Stimulated activated CD8-positive, alpha-beta memory T cell treated with anti-CD3 and anti-CD28 coated beads, Interleukin-7, amount 100 ng/mL, for 24 hours (primary cell): Measurements from ENCODE around the gene NDUFAB1.
"Not testable (repeated sequence)": the region's sequence is repeated elsewhere in the genome, so short reads cannot be mapped to it uniquely, and the experiment has no call there.

Source experiments
- DNase-seq: peaks from one replicate; pipeline ENCODE4 v3.0.0-alpha.2; 2020; ENCODE audit warnings: low read depth

Gene NDUFAB1

DNA sequence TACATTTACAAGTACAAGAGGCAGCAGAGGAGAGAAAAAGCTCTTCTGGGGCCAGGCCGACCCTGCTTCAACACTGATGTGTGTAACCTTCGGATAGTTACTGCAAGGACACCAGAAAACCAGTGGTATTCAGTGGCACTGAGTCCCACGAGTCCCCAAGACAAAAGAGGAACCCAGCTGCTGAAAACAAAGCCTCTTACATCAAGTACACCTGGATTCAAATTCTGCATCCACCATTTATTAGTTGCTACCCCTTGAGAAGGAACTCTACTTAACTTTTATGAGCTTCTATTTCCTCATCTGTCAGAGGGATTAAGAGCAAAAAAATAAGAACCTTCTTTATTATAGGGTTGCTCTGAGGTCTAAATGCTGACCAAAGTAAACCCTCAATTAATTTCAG lies 41.6 kb downstream of the NDUFAB1 start:
- no peak for DNase-seq

DNA sequence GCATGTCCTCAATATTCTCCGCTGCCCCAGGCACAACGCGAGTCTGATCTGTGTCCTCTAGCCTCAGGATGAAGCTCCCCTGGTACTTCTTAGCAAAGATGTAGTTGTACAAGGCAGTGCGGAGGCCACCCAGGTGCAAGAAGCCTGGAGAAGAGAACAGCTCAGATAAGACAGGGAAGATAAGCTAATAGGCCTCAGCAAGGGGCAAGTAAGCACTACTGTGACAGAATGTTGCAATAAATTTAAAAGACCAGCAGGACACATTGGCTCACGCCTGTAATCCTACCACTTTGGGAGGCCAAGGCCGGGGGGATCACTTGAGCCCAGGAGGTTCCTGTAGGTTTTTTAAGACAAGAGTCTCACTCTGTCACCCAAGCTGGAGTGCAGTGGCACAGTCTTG lies 44.0 kb downstream of the NDUFAB1 start:
- no peak for DNase-seq

DNA sequence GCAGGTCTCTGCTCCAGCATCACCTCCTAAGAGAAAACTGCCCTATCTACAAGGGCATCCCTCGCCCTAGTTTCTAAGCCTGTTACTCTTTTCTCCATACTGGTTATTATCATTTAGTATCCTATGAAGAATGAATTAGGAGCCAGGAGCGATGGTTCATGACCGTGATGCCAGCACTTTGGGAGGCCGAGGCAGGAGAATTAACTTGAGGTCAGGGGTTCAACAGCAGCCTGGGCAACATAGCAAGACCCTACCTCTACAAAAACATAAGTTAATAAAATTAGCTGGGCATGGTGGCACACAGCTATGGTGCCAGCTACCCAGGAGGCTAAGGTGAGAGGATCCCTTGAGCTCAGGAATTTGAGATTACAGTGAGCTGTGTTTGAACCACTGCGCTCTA lies 46.2 kb downstream of the NDUFAB1 start:
- no peak for DNase-seq

DNA sequence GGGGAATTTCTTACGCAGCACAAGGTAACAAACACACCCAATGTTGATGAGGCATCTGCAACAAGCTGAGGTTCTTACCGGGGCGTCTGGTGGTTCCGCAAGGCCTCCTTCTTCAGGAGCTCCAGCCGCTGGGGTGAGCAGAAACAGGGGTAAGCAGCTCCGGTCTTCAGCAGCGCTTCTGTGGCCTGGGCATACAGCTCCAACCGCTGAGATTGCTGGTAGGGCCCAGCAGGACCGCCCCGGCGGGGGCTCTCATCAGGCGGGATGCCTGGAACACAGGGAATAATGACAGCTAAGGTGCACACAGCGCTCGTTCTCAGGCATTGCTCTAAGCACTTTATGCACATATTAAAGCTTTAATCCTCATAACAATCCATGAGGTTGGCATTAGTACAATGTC lies 51.7 kb downstream of the NDUFAB1 start:
- no peak for DNase-seq

DNA sequence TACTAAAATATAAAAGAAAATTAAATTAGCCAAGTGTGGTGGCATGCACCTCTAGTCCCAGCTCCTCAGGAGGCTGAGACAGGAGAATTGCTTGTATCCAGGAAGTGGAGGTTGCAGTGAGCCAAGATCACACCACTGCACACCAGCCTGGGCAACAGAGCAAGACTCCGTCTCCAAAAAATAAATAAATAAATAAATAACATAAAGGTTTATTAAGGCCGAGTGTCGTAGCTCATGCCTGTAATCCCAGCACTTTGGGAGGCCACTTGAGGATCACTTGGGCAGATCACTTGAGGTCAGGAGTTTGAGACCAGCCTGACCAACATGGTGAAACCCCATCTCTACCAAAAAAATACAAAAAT lies 55.3 kb downstream of the NDUFAB1 start:
- not testable (repeated sequence) for DNase-seq

DNA sequence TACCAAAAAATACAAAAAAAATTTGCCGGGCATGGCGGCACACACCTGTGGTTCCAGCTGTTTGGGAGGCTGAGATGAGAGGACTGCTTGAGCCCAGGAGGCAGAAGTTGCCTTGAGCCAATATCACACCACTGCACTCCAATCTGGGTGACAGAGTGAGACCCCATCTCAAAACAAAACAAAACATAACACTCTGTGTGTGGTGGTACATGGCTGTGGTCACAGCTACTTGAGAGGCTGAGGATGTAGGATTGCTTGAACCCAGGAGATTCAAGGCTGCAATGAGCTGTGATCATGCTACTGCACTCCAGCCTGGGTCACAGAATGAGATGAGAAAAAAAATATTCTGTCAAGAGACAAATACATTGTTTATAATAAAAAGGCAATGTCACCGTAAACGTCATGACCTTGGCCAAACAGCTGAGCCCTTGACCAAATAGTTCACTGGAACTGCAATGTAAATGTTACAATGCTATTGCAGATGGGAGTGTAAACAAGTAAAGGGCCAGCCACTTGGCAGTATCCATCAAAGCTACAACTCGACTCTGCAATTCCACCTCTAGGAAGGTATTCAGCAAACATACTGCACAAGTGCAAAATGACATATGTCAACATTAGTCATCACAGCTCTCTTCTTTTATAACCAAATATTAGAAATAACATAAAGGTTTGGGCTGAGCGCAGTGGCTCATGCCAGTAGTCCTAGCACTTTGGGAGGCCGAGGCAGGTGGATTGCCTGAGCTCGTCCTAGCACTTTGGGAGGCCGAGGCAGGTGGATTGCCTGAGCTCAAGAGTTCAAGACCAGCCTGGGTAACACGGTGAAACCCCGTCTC lies 55.9 kb downstream of the NDUFAB1 start:
- DNase-seq: no peak

DNA sequence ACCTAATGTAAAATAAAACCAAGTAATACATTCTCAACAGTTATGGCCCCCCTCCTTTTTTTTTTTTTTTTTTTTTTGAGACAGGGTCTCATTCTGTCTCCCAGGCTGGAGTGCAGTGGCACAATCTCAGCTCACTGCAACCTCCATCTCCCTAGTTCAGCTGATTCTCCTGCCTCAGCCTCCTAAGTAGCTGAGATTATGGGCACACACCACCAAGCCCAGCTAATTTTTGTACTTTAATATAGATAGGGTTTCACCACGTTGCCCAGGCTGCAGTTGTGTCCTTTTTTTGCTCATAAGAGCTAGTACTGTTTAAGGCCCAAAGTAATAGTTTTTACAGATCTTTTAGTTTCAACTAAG lies 57.2 kb downstream of the NDUFAB1 start:
- DNase-seq: no peak

DNA sequence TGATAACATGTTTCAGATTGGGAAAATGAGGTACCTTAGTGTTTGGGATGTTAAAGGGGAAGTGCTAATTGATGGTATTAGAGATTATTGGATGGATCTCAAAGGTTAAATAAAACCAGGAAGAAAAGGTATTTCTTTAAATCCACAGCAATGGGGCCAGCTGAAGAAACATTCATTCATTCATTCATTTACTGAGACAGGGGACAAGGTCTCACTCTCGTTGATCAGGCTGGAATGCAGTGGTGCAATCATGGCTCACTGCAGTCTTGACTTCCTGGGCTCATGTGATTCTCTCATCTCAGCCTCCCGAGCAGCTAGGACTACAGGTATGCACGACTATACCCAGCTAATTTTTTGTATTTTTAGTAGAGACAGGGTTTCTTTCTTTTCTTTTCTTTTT lies 58.7 kb downstream of the NDUFAB1 start:
- no peak for DNase-seq

DNA sequence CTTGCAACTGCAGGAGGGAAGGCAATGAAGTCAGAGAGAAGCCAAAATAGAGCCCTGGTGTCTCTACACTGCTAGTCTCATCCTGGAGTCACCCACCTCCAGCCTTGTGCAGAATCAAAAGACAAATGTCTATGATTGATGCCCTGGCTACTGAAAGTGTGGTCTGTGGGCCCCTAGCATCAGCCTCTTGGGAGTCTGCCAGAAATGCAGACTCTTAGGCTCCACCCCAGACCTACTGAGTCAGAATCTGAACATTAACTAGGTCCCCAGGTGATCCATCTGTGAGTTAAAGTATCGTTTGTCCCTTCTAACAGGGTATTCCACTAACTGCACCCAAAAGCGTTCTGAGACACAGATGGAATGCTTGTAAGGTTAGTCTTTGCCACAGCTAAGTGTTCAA lies 60.2 kb downstream of the NDUFAB1 start:
- no peak for DNase-seq

DNA sequence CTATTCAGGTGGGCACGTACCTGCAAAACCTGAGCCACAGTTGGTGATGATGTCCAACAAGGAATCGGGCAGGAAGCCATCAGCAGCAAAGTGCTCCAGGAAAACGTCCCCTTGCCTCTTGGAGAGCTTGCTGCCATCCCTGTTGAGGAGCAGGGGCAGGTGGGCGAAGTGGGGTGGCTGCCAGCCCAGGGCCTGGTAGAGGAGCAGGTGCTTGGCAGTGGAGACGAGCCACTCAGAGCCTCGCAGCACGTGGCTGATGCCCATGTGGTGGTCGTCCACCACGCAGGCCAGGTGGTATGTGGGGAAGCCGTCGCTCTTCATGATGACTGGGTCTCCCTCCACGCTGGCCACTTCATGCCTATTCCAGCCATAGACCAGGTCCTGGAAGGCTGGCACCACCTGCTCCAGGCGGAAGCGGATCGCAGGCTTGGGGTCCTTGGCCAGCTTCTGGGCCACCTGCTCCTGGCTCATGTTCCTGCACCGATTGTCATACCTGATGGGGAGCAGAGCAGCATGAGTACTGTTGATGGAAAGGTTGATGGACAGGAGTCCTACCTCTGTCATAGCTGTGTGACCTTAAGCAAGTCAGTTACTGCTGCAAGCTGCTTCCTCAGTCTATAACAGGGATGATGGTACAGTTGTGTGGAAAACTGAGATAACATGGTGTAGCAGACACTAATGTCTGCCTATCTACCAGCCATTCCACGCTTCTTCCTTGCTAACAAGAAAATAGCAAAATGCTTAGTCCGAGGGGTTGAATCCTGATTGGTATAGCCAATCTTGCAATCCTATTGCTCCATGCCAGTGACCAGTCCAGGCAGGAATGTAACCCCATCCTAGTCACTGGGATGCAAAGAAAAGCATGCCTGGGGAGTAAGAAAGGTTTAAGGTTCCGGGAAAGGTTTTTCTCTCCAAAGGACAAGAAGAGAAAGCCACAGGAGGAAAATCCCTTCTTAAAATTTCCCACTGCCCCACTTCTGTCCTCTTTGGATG lies 61.0 kb downstream of the NDUFAB1 start:
- no peak for DNase-seq

DNA sequence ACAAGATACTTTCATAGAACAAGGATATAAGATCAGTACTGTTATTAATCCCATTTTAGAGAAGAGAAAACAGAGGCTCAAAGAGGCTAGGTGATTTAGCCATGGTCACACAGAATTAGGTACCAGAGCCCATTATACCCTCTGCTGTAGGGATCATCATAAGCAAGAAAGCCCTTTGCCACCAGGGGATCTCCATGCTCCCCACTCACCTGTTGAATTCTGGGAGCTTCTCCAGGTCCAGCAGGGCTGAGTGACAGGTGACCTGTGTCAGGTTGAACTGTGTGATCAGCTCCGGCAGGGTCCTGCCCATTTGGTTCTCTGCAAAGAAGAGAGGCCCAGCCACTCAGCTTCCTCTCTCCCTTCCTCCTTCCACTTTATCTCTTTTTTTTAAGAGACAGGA lies 63.7 kb downstream of the NDUFAB1 start:
- no peak for DNase-seq
